Measurements from ENCODE around the gene MAP4K3.

DNA sequence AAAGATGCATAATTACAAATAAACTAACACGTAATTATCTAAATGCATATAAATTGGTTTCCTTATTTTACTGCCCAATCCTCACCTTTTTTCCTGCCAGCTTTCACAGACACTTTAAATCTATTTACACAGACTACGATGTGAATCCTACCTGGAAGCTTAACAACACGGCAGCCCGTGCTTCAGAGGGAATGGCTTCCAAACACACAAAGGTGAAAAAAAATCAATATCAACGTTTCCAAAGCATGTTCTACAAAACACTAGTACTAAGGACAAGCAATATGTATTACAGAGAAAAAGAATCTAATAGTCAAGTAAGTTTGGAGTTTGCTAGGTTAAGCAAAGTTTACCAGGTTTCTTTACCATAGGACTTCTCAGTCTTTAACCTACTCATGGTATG, 4.4 kb downstream of the MAP4K3 start:
- no peak for TF ChIP-seq YY1 (IDR thresholded peaks at IDR 0.05; ENCODE audit: insufficient read depth, insufficient read length)
- no peak for TF ChIP-seq ZNF274 (IDR thresholded peaks at IDR 0.05; ENCODE audit: low read depth, low read length)
- no peak for TF ChIP-seq SUZ12 (IDR thresholded peaks at IDR 0.05; ENCODE audit: extremely low read depth, insufficient read depth, insufficient read length)

Measured in NT2/D1 (cell line).